Pancreas (tissue), 10 donors: Measurements from ENCODE around the gene ANKFY1. TPM values are rescaled to one million over a fixed set of nuclear protein-coding genes. Genes with fewer than 3 reads are reported as not detected.

Experiments
- ATAC-seq, 4 donors: fragments of 200-7000 bp; cut with Tn5 transposase; one replicate each; pipeline versions ENCODE4 v1.8.0 to v1.9.1; 2020; ENCODE audit warnings: mild to moderate bottlenecking in 4 of 4, moderate library complexity in 4 of 4
- DNase-seq, 6 donors: peaks; one replicate each; pipeline ENCODE4 v3.0.0-alpha.2; 2020
- FAIRE-seq: peaks from 2 replicates; lab custom pipeline; 2012; peaks lifted over from hg19 to GRCh38; lab: Jason Lieb, UNC
- H3K27ac ChIP-seq, 4 donors: fragments of 200-600 bp; sonication (generic); 1 replicate in 3 of 4; 2 replicates in 1 of 4; pipeline versions ENCODE4 v1.5.0 to v1.8.0; 2020
- H3K27me3 ChIP-seq, 4 donors: fragments of 200-600 bp; one replicate each; pipeline ENCODE4 v1.8.0; 2021
- H3K36me3 ChIP-seq, 3 donors: fragments of 200-600 bp; sonication (generic) in 1 of 3; one replicate each; pipeline versions ENCODE4 v1.5.0 to v1.8.0; 2020 to 2021
- H3K4me1 ChIP-seq, 3 donors: fragments of 200-600 bp; one replicate each; pipeline ENCODE4 v1.8.0; 2021
- H3K4me3 ChIP-seq, 4 donors: fragments of 200-600 bp; sonication (generic) in 2 of 4; one replicate each; pipeline versions ENCODE4 v1.5.0 to v1.8.0; 2020 to 2021
- H3K9me3 ChIP-seq, 4 donors: fragments of 200-600 bp; one replicate each; pipeline ENCODE4 v1.8.0; 2021
- CTCF ChIP-seq, 4 donors: fragments of 200-600 bp; sonication (generic) in 3 of 4; IDR thresholded peaks; one replicate each; pipeline versions ENCODE4 v1.5.0 to v1.8.0; 2021; ENCODE audit warnings: antibody characterized with exemption in 4 of 4
- WGBS, 2 donors: extraction: QIAGEN DNeasy Blood & Tissue Kit; methylation state at CpG; one replicate each; pipeline ENCODE4 v1.1.7; 2013; 5-methylcytosine and 5-hydroxymethylcytosine counted together
- intact Hi-C, 3 donors: fragments of 100-400 bp; cut with DNase I; formaldehyde crosslinking; loops; one replicate each; pipeline versions ENCODE4 v1.11.1 to v1.14.2; 2022
- polyA plus RNA-seq, 2 donors: library from polyadenylated mRNA; stranded (reverse); fragments of 200-250 nt; gene quantifications; one replicate each; pipeline ENCODE4 v1.2.3, GENCODE V29; 2013
- total RNA-seq, 6 donors: library from RNA; stranded (reverse); fragmentation: NEBNext Ultra II Directional in 4 of 6; extraction: Animal tissue kit (Norgen Biotek cat#: 25700) in 4 of 6; gene quantifications; one replicate each; pipeline versions ENCODE4 v1.2.1 to v1.2.4, GENCODE V29; 2021 to 2023
- donor health status: healthy with polysubstance abuse.
- donor health status: DM: no; HTN: no; CAD: no; lungs with moderate emphysema.
- donor health status: DM: no; HTN: no; CAD: no.
- donor health status: control.
- donor health status: control.
- donor health status: Bipolar disorder and iron deficiency.
- donor health status: DM: yes; HTN: yes; CAD: no.
- donor health status: DM: no; HTN: no; CAD: no.
- donor health status: DM: no; HTN: no; CAD: no.
- donor health status: DM: yes; HTN: yes; CAD: no.

Gene ANKFY1
- total and polyA plus RNA-seq, 8 donors, result 11.3 to 30.3 (median 13.9) TPM

- FAIRE-seq (no peak), ATAC-seq (no peak), DNase-seq (no peak)
- intact Hi-C loops, result no loop called here
- Histone ChIP-seq H3K9me3 (no peaks in the 10 kb centered on the region), H3K36me3 (peaks cover 0 to 5% (median 3%) of the 10 kb centered on the region in 3 donors), H3K4me3 (no peak overlapping the region), H3K27me3 (no peaks in the 10 kb centered on the region), H3K27ac (no peak overlapping the region), H3K4me1 (no peaks in the 10 kb centered on the region)
- no peak for TF ChIP-seq CTCF (IDR thresholded peaks at IDR 0.05)
- 88 to 91% methylated on average over 16 of the region's 16 CpGs for WGBS, 2 donors
These were observed 106.9 kb downstream of the ANKFY1 start for GRCh38 chr17:4156750-4157381.

- ATAC-seq (no peak), FAIRE-seq (no peak), DNase-seq (peak in 1 of 6 donors; percentile 32)
- 89 to 94% methylated on average over 10 of the region's 10 CpGs for WGBS, 2 donors
- H3K27ac ChIP-seq, result no peak overlapping the region
- no peaks in the 10 kb centered on the region for H3K9me3 ChIP-seq
- intact Hi-C loops, result no loop called here
- H3K36me3 ChIP-seq, result peaks cover 0 to 5% (median 3%) of the 10 kb centered on the region in 3 donors
- no peaks in the 10 kb centered on the region for H3K27me3 ChIP-seq
- no peak overlapping the region for H3K4me3 ChIP-seq
- TF ChIP-seq CTCF (IDR thresholded peaks at IDR 0.05), result no peak
- no peaks in the 10 kb centered on the region for H3K4me1 ChIP-seq
These were observed 107.7 kb downstream of the ANKFY1 start for GRCh38 chr17:4155980-4156620.

GRCh38 chr17:4154201-4154600, 109.6 kb downstream of the ANKFY1 start:
- no peak for ATAC-seq
- no peaks in the 10 kb centered on the region for H3K9me3 ChIP-seq
- 91 to 93% methylated on average over 3 of the region's 3 CpGs for WGBS, 2 donors
- no peak overlapping the region for H3K27ac ChIP-seq
- no peaks in the 10 kb centered on the region for H3K4me1 ChIP-seq
- peaks cover 0 to 5% (median 3%) of the 10 kb centered on the region in 3 donors for H3K36me3 ChIP-seq
- no peak for DNase-seq
- intact Hi-C loops, result no loop called here
- FAIRE-seq, result no peak
- no peaks in the 10 kb centered on the region for H3K27me3 ChIP-seq
- no peak for TF ChIP-seq CTCF (IDR thresholded peaks at IDR 0.05)
- no peak overlapping the region for H3K4me3 ChIP-seq

- Histone ChIP-seq H3K4me3 (no peak overlapping the region), H3K9me3 (no peaks in the 10 kb centered on the region), H3K27ac (no peak overlapping the region), H3K4me1 (no peaks in the 10 kb centered on the region), H3K36me3 (peaks cover 0 to 5% (median 3%) of the 10 kb centered on the region in 3 donors), H3K27me3 (no peaks in the 10 kb centered on the region)
- DNase-seq (no peak), FAIRE-seq (no peak), ATAC-seq (no peak)
- TF ChIP-seq CTCF (IDR thresholded peaks at IDR 0.05), result no peak
- intact Hi-C loops, result no loop called here
- WGBS, 2 donors, result 65 to 97% methylated on average over 3 of the region's 3 CpGs
These were observed 111.3 kb downstream of the ANKFY1 start for GRCh38 chr17:4152471-4152870.

- WGBS, 2 donors, result 85 to 91% methylated on average over 6 of the region's 6 CpGs
- Histone ChIP-seq H3K27me3 (no peaks in the 10 kb centered on the region), H3K4me1 (no peaks in the 10 kb centered on the region), H3K4me3 (no peak overlapping the region), H3K27ac (no peak overlapping the region), H3K36me3 (no peaks in the 10 kb centered on the region), H3K9me3 (no peaks in the 10 kb centered on the region)
- FAIRE-seq (no peak), ATAC-seq (no peak), DNase-seq (no peak)
- no peak for TF ChIP-seq CTCF (IDR thresholded peaks at IDR 0.05)
- intact Hi-C loops, result no loop called here
These were observed 113.7 kb downstream of the ANKFY1 start for GRCh38 chr17:4150096-4150495.
